Prostate gland (tissue), 2 donors: ENCODE measurements around the gene AOC2. TPM values are rescaled to one million over a fixed set of nuclear protein-coding genes. Genes with fewer than 3 reads are reported as not detected.
"Not testable (repeated sequence)": the region's sequence is repeated elsewhere in the genome, so short reads cannot be mapped to it uniquely, and the experiment has no call there.

ENCODE experiments used
- DNase-seq: peaks from one replicate; pipeline ENCODE4 v3.0.0-alpha.2; 2019; ENCODE audit warnings: low spot score
- H3K27ac ChIP-seq, 2 donors: fragments of 200-600 bp; sonication (generic); 2 replicates each; pipeline ENCODE4 v1.5.1; 2017 to 2019
- H3K27me3 ChIP-seq: fragments of 200-600 bp; sonication (generic); replicated peaks from 2 replicates; pipeline ENCODE4 v1.5.1; 2019; ENCODE audit not compliant: insufficient read depth
- H3K36me3 ChIP-seq, 2 donors: fragments of 200-600 bp; sonication (generic); 1 replicate in 1 of 2; 2 replicates in 1 of 2; pipeline versions ENCODE4 v1.5.1 to v1.8.1; 2017 to 2019
- H3K4me1 ChIP-seq: fragments of 200-600 bp; sonication (generic); replicated peaks from 2 replicates; pipeline ENCODE4 v1.5.1; 2019
- H3K4me3 ChIP-seq, 2 donors: fragments of 200-600 bp; sonication (generic); 2 replicates each; pipeline ENCODE4 v1.5.1; 2017 to 2019
- H3K9me3 ChIP-seq: fragments of 200-600 bp; sonication (generic); 2 replicates; pipeline ENCODE4 v1.5.1; 2017
- POLR2A ChIP-seq: fragments of 450-650 bp; IDR thresholded peaks from one replicate; pipeline ENCODE4 v1.6.1; 2016; ENCODE audit warnings: antibody characterized with exemption, mild to moderate bottlenecking
- POLR2AphosphoS5 ChIP-seq: sonication (generic); formaldehyde crosslinking; IDR thresholded peaks from one replicate; pipeline ENCODE4 v1.6.1; 2017; ENCODE audit warnings: antibody characterized with exemption
- WGBS: methylation state at CpG from one replicate; pipeline ENCODE4 v1.1.5; 2018; 5-methylcytosine and 5-hydroxymethylcytosine counted together
- intact Hi-C: fragments of 100-400 bp; cut with DNase I; formaldehyde crosslinking; loops from one replicate; pipeline ENCODE4 v1.14.2; 2022
- total RNA-seq, 2 donors: library from RNA; depleted of rRNA; stranded (reverse); fragments of >200 nt; gene quantifications; one replicate each; pipeline ENCODE4 v1.1.0, GENCODE V29; 2016
- TF ChIP-seq, protein P1 (sequence below), 4 experiments: fragments of 200-600 bp in 2 of 4; fragments of 450-650 bp in 2 of 4; sonication (generic) in 2 of 4; IDR thresholded peaks; 1 replicate in 3 of 4; 2 replicates in 1 of 4; pipeline ENCODE4 v1.5.1; 2016 to 2019; ENCODE audit warnings: antibody characterized with exemption in 4 of 4, mild to moderate bottlenecking in 2 of 4, moderate library complexity in 2 of 4

The AOC2 gene
- total RNA-seq, 2 donors from 2014 or later = 0.27 to 4.9 TPM

GRCh38 chr17:42857389-42857788, 13.0 kb downstream of the AOC2 start:
- 92% methylated on average over 1 of the region's 1 CpG for WGBS
- Histone ChIP-seq H3K36me3 (no peaks in the 10 kb centered on the region), H3K4me1 (no peaks in the 10 kb centered on the region), H3K27me3 (no peaks in the 10 kb centered on the region), H3K4me3 (no peak overlapping the region), H3K9me3 (no peaks in the 10 kb centered on the region), H3K27ac (no peak overlapping the region)
- no peak for DNase-seq
- intact Hi-C loops = no loop called here
- no peak for TF ChIP-seq POLR2A
- TF ChIP-seq POLR2AphosphoS5 = no peak
- TF ChIP-seq, protein P1, sequence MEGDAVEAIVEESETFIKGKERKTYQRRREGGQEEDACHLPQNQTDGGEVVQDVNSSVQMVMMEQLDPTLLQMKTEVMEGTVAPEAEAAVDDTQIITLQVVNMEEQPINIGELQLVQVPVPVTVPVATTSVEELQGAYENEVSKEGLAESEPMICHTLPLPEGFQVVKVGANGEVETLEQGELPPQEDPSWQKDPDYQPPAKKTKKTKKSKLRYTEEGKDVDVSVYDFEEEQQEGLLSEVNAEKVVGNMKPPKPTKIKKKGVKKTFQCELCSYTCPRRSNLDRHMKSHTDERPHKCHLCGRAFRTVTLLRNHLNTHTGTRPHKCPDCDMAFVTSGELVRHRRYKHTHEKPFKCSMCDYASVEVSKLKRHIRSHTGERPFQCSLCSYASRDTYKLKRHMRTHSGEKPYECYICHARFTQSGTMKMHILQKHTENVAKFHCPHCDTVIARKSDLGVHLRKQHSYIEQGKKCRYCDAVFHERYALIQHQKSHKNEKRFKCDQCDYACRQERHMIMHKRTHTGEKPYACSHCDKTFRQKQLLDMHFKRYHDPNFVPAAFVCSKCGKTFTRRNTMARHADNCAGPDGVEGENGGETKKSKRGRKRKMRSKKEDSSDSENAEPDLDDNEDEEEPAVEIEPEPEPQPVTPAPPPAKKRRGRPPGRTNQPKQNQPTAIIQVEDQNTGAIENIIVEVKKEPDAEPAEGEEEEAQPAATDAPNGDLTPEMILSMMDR (IDR thresholded peaks at IDR 0.05) = no peak

GRCh38 chr17:42865638-42866094, 21.3 kb downstream of the AOC2 start:
- H3K9me3 ChIP-seq = no peaks in the 10 kb centered on the region
- no peaks in the 10 kb centered on the region for H3K27me3 ChIP-seq
- no peak overlapping the region for H3K27ac ChIP-seq
- no peaks in the 10 kb centered on the region for H3K4me1 ChIP-seq
- intact Hi-C loops = no loop called here
- no peak overlapping the region for H3K4me3 ChIP-seq
- TF ChIP-seq POLR2A = no peak
- no peaks in the 10 kb centered on the region for H3K36me3 ChIP-seq
- 68% methylated on average over 7 of the region's 7 CpGs for WGBS
- DNase-seq = no peak

- Histone ChIP-seq H3K27me3 (no peaks in the 10 kb centered on the region), H3K9me3 (no peaks in the 10 kb centered on the region), H3K4me1 (no peaks in the 10 kb centered on the region), H3K27ac (no peak overlapping the region), H3K4me3 (no peak overlapping the region), H3K36me3 (no peaks in the 10 kb centered on the region)
- intact Hi-C loops = no loop called here
- TF ChIP-seq POLR2A (no peak), POLR2AphosphoS5 (no peak)
- TF ChIP-seq, protein P1 (IDR thresholded peaks at IDR 0.05) = no peak
- DNase-seq = no peak
- 85% methylated on average over 4 of the region's 4 CpGs for WGBS
Observed at GRCh38 chr17:42866216-42866615, 21.8 kb downstream of the AOC2 start.

GRCh38 chr17:42866631-42867575, 22.5 kb downstream of the AOC2 start:
- DNase-seq = no peak
- TF ChIP-seq, protein P1 (IDR thresholded peaks at IDR 0.05) = no peak
- no peak for TF ChIP-seq POLR2AphosphoS5
- no peak for TF ChIP-seq POLR2A
- no peaks in the 10 kb centered on the region for H3K36me3 ChIP-seq
- no peaks in the 10 kb centered on the region for H3K27me3 ChIP-seq
- intact Hi-C loops = no loop called here
- no peak overlapping the region for H3K4me3 ChIP-seq
- no peaks in the 10 kb centered on the region for H3K9me3 ChIP-seq
- H3K4me1 ChIP-seq = no peaks in the 10 kb centered on the region
- H3K27ac ChIP-seq = no peak overlapping the region
- WGBS = 48% methylated on average over 11 of the region's 12 CpGs

GRCh38 chr17:42867694-42868261, 23.4 kb downstream of the AOC2 start:
- H3K4me3 ChIP-seq, H3K36me3 ChIP-seq, H3K27me3 ChIP-seq, H3K4me1 ChIP-seq, intact Hi-C loops, DNase-seq, H3K27ac ChIP-seq, H3K9me3 ChIP-seq: not testable (repeated sequence)
- 96% methylated on average over 18 of the region's 21 CpGs for WGBS
